HG02884 (cell line): ENCODE measurements around the gene LRRN2.

ENCODE experiments used
- ATAC-seq: cut with Tn5 transposase; IDR thresholded peaks from one replicate; pipeline ENCODE4 v1.9.1; 2021; ENCODE audit warnings: mild to moderate bottlenecking, moderate library complexity; ENCODE audit not compliant: unreplicated experiment

LRRN2 gene

DNA sequence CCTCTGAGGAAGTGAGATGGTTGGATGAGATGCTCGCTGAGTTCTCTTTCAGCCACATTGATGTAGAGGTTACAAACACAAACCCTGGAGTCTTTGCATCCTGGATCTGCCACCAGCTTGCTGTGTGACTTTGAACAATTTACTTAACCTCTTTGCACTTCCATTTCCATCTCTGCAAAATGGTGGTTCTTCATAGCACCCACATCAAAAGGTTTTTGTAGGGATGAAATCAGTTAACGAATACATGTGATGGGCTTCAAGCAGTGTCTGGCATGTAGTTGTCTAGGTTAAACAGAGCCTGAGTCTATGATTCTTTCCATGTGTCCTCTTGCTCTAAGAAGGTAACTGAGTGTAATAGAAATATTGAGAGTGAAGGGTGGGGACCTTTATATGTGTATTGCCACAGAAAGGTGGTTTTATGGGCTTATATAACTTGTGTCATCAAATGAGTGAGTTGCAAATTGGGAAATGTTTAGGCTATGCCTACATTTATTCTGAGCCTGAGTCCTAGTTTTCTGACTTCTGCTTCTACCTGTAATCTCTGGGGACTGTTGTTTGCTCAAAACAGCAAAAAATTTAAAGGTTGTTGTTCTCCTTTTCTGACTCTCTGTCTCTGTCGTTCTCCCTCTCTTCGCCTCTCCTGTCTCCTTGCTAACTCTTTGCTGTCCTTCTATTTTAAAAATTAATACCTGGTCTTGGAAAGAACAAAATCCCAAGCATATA is 27.3 kb upstream of the LRRN2 start:
- ATAC-seq, result no peak

DNA sequence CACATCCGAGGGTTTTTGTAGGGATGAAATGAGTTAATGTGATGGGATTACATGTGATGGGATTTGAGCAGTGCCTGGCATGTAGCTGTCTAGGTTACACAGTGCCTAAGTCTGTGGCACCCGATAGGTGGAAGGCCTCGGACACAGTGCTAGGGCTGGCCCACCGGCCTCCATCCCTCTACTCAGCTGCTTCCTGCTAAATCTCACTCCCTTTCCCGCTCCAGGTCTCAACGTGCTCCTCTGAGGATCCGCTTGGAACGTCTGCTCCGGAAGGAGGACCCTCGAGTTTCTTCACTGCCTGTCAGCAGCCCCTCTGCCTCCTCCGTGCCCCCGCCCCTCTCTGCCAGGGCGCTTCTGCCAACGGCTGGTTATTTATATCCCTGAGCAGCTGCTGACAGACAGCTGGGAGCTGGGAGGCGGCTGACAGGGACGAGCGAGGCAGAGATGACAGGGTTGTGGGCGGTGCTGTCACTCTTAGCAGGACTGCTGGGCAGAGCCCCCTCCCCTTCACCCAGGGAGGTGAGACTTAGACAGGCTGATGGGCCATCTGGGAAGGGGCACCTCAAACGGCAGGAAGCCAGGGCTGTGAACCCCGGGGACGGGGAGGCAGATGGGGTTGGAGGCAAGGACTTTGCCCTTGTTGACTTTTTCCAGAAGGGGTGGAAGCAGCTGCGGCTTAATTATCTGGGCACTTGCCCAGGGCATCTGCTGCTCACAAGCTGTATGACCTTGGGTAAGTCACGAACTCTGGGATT is 26.6 kb upstream of the LRRN2 start:
- ATAC-seq, result no peak

DNA sequence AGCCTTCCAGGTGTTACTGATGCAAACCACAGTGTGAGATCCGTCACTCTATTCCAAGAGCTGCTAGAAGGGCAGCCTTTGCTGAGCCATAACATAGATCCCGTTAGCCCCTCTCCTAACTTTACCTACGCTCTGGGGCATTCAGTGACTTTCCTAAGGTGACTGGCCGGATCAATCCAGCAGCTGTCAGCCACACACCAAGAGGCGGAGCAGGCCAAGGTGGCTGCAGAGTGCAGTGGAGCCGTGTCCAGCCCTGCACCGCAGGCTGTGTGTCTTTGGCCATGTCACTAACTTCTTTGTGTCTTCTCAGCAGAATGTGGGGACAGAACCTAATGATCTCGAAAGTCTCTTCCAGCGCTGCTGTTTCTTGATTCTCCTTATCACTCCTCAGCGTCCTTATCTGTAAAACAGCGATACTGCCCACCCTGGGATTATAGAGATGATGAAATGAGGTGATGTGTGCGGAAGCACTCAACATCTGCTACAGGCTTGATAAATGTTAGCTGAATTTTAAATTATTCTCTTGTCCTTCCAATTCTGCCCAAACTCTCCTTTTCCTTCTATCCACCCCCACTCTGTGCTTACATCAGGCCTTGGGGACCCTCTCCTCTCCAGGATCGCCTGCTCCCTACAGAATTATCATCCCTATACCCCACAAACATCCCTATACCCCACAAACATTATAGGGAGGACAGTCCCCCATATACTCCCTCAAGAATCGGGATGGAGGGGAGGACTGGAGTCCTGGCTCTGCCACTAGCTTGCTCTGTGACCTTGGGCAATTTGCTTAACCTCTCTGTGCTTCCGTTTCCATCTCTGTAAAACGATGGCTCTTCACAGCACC is 25.8 kb upstream of the LRRN2 start:
- ATAC-seq, result no peak

DNA sequence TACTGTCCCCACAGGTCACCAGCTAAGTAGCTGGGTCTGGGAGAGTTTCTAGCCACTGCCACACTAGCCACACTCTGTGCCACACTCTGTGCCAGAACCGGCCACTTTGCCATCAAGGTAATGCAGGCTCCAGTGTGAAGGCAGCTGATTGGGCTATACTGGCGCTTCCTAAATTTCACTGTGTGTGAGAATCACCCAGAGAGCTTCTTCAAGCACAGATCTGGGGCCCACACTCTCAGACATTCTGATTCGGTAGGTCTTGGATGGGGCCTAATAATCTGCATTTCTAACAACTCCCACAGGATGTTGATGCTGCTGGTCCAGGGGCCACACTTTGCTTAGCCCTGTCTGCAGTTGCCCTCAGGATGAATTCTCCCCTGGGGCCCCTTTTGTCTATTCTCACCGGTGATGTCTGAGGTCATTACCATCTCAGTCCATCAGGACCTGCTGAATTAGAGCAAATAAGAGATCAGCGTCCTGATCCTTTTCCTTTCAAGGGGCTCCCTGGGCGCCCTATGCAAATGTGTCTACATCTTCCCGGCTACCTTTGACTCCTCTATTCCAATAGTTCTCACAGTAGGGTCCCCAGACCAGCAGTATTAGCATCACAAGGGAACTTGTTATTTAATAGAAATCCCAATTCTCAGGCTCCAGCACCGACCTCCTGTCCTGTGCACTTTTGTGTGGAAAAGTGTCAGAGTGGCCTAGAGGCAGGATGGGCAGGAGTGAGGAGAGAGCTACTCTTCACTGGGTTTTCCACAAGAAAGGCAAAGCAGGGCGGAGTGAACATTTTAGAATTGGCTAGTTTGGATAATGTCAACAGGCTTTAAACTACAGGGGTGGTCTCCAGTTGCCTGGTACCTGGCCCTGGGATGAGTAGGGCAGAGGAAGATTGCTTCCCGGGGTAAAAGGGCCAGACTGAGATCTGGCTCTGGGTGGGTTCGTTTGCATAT is 24.7 kb upstream of the LRRN2 start:
- ATAC-seq, result no peak

DNA sequence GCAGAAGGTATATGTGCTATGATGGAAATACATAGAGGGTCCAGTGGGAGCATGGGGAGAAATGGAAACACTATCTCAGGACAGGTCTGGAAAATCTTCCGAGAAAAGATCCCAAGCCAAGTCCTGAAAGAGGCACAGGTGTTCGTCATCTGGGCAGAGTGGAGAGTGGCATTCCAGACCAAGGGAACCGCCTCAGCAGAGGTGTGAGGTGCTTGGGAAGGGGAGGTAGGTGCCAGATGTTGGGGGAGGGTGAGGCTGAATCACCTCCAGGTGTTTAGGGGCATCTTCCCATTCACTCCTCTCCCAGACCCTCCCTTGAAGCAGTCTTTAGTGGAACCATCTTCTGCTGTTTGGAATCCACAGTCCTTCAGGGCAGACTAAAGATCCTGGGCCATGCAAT is 23.5 kb upstream of the LRRN2 start:
- ATAC-seq, result no peak

DNA sequence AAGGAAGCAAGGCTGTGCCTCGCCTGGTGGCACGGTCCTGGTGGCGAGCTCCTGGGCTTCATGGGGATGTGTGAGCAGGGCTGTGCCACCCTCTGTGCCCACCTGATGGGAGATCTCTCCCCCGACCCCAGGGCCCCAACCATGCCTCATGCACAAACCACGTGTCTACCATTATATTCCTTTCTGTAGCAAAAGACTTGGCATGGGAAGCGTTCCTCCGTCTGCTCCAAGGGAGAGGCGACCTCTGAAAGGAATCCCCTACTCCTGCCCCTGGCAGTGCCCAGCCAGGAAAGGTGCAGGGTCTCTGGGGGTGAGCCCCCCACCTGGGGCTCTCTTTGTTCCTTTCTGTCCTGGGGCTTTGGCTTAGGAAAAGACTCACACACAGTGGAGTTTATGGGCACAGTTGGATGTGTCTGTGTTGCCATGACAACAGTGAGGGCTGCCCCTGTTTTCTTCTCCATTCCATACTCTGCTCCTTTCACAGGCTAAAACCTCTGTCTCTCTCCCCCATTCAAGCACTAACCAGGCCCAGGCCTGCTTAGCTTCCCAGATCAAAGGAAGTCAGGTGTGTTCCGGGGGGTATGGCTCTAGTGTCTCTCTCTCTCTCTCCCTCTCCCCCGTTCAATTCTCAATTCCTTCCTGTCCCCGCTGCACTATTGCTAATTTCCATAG is 21.4 kb upstream of the LRRN2 start:
- ATAC-seq, result no peak

DNA sequence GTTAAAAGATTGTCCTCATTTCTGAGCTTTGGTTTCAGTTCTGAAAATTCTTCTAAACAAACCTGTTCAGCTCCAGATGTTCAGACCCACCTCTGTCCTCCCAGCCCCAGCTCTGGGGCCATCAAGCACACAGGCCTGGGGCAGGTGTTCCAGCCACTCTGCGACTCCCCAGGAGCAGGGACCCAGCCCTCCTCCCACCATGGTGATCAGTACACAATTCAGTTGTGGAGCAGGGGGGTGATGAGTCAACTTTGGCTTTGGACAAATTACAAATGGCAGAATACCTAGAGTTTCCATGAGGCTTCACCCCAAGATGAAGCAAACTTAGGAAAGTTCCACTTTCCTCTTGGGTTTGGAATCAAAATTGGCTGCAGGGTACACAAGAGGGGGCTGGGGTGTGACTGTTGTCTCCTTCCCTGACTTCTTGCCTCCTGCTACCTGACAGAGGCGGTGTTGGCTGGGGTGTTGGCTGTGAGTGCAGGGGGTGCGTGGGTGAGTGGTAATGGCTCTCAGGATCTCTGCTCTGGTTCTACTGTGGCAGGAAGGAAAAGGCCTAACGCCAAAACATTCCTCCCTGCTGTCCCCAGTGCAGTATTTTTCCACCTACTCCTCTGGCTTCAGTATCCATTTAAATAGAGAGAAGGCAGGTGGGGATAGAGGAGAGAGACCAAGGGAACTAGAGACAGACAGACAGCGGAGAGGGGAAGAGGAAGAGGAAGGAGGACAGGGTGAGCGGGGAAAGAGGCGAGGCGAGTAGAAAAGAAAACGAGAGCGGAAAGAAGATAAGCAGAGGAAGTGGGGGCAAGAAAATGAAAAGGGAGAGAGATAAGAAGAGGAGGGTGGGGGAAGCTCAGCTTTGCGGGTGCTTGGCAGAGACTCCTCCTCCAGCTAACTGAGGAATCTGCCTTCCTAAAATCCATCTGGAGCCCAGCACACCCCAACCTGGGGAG is 20.6 kb upstream of the LRRN2 start:
- no peak for ATAC-seq

DNA sequence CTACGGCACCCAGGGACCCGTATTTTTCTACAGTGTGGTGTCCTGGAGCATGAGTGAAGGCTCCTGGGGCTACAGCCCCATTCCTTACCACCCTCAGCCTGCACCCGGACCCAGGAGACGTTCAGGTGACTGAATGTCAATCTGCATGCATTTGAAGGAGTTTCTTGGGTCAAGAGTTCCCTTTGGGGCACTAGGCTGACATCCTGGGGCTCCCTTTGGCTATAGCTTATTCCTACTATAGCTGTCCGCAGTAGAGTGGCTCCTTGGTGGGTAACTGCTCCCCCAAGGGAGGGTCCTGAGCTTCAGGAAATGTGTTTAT is 19.9 kb upstream of the LRRN2 start:
- no peak for ATAC-seq

DNA sequence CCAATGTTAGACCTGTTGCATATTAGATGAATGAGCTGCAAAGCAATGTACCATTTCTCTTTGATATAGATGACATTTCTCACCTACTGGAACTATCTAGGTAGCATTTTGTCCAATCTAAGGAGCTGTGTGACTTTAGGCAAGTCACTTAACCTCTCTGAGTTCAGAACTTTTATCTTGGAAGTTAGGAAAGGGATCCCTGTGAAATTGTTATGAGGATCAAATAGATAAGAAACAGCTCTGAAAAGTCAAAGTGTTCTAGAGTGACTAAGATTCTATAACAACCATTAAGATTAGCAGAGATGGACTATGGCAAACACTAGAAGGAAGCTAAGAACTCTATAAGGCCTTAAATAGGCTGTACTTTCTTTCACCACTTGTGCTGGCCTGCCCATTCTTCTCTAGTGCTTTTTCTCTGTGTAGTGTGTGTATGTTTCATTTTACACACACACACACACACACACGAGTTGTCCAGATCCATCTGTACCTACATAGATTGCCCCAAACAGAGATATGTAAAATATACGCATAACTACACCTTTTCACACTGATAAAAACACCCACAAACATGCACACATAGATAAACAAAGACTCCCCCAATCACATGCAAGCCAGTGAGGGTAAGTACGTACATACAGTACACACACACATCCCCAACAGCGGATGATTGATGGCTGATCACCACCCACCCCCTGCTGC is 19.4 kb upstream of the LRRN2 start:
- no peak for ATAC-seq

DNA sequence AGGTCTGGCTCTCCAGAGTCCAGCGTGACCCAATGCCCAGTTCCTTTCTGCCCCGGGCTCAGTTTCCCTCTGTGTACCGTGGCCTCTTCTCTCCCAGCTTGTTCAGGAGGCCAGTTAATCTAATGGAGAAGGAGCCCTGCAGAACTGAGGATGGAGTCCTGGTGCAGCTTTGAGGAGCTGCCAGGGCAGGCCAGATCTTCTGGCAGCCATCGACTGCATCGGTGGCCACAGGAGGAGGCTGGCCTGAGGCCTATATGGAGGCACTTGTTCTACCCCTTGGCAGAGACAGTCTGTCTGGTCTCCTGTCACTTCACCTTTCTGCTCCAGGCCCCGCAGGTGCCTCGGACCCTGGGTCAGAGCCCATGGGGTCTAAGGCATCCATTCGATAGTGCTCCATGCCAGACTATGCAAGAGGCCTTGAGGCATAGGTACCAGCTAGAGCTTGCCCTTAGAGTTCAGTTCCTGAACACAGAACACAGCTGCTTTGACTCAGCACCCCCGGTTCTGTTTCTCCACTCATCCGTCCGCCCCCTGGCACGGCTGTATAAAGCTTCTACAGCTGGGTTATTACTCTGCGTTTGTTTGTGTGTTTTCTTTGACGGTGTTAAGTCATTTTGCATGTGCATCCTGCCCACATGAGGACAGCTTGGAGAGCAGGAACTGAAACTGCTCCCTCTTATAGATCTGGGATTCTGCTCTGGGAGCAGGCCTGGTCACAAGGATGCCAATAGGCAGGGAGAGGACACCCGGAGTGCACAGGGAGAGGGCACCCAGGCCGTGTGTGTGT is 18.5 kb upstream of the LRRN2 start:
- ATAC-seq, result no peak

DNA sequence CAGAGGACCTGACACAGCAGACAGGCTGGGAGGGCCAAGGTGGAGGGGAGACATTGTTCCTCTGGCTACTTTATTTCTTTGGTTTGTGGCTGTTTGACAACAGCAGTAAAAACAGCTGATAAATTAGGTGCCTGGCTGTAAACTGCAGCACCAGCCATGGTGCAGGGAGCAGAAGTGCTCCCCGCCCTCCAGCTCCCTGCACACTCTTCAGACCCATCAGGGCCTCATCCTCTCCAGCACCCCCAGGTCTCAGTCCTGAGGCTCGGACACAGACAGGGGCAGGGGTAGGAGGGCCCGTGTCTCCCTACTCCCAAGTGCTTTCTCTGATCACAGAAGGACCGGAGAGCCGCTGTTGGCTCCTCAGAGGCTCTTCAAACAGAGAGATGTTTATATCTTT is 17.7 kb upstream of the LRRN2 start:
- no peak for ATAC-seq

DNA sequence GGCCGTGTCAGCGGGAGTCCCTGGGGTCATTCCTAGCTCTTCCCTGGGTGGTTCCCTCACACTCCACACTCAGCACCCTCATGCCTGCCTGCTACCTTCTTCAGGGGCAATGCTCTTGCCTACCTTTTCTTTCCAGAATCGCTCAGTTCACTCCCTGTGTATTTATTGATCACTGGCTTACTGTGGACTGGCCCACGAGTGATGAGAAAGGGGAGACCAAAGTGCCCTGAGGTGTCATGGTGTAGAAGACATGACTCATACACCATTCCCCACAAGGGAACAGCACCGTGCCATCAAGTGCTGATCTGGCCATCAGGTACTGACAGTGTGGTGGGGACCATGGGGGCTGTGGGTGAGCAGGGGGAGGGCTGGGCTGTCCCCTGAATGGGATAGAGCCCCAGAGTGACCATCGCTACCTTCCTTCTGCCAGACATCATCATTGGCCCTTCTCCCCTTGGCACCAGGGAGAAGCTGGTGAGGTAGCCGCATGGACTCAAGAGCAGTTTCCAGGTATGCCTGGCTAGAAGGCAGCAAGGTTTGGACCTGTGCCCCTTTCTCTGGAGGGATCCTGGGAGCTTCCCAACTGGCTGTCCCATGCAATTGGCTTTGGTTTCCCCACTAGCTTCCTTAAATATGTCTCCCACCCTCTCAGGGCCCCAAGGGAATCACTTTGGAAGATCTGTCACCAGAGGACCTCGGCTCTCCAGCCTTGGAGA is 17.2 kb upstream of the LRRN2 start:
- no peak for ATAC-seq

DNA sequence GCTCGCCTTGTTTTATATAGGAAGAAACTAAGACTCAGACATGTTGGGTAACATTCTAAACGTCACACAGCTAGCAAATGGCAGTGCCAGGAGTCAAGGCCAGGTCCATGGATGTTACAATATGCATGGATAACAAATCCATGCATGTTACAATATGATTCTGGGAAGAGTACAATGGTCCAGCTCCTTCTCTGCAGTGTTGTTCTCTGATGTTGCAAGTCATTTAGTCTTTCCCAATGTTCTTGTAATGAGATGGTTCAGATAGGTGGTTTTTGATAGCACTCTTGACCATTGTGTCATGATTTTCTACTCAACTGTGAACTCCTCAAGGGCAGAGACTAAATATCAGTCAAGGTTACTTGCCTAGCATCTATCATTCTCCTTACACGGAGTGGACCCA is 15.7 kb upstream of the LRRN2 start:
- ATAC-seq, result no peak

DNA sequence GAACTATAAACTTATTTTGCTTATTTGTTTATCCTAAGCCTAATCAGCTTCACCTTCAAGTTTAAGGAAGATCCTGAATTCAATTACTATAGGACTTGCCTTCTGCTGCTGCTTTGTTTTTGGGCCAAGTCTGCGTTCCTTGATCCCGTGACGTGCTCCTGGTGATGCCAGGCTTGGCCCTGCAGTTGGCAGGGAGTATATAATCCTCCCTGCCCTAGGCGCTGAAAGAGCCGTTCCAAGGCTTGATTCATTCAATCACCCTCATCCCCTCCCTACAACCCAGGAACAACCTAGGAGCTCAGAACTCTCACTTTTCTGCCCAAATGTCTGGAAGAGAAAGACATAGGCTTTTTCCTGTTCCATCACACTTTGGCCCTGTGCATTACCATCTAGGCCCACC is 12.4 kb upstream of the LRRN2 start:
- no peak for ATAC-seq

DNA sequence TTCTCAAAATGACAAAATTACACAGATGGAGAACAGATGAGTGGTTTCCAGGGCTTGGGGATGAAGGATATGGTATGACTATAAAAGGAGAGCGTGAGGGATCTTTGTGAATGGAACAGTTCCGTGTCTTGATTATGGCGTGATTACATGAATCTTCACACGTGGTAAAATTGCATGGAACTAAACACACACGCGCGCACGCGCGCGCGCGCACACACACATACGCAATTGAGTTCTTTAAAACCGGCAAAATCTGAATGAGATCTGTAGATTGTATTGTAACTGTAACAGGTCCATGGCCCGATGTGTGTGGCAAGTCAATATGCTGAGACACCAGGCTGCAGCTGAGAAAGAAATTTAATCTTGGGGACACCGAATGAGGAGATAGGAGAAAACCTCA is 11.1 kb upstream of the LRRN2 start:
- no peak for ATAC-seq

DNA sequence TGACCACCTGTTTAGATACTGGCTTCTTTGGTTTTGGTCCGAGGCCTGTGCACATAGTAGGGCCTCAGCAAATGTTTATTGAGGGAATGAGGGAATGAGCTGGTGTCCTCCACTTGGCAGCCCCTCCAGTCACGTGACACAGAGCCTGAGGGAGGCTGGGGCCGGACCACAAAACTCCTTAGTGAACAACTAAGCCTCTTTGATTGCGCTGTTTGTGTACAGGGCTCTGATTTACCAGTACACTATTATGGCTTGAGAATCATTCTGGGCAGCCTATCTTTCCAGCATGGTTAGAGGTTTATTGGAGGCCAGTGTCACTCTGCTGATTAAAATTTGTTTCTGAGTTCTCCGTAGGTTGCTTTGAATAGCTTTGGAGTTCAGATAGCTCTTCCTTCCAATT is 10.2 kb upstream of the LRRN2 start:
- ATAC-seq, result no peak

DNA sequence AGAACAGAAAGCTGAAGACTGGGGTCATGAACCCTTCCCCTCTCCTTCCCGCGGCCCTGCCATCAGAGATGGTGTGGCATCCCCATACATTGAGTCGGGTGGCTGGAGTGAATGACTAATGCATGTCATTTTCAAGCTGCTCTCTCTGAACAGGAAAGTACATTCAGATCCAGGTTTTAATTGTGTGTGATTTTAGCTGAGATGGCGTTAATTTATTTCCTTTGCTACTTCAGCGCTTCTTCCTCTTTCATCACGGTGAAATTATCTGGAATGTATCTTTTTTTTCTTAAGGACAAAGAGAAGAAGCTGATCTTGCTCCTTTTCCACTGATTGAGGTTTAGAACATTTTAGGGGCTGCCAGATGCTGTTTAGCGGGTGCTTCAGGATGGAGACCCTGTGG is 8.6 kb upstream of the LRRN2 start:
- ATAC-seq, result no peak
